Stimulated activated CD8-positive, alpha-beta memory T cell treated with anti-CD3 and anti-CD28 coated beads, Interleukin-4, amount 100 ng/mL, for 24 hours (primary cell): ENCODE measurements around the gene CSTB.
"Not testable (repeated sequence)": the region's sequence is repeated elsewhere in the genome, so short reads cannot be mapped to it uniquely, and the experiment has no call there.

ENCODE experiments used
- DNase-seq: peaks from one replicate; pipeline ENCODE4 v3.0.0-alpha.2; 2020; ENCODE audit warnings: low read depth

The CSTB gene, protein sequence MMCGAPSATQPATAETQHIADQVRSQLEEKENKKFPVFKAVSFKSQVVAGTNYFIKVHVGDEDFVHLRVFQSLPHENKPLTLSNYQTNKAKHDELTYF

DNA sequence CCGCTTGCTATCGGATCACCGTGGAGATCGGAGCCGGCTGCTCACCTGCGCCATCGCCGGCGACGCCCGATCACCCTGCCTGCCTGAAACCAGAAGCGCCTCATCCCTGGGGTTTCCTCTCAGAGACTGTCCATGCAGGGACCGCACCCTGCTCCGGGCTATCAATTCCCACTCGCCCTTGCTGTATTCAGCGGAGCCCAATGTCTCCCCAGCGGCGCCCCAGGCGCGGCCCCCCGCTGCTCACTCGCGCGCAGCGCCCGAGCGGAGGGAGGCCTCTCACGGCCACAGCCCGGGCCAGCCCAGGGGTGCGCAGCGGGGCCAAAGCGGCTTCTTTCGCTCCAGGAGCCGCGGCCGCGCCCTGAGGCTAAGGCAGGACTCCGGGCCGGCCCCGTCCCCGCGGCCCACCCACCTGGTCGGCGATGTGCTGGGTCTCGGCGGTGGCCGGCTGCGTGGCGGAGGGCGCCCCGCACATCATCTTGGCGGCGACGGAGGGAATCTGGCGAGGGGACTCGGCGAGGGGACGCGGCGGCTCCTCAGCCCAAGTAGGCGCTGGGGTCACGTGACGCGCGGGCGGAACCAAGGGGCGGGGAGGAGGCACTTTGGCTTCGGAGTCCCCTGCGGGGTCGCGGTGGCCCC lies at the start of gene CSTB:
TSS of gene CSTB (minus strand) at position 514 of the 636 bp plus-strand sequence. CDS start at position 475, 39 bp downstream.
- DNase-seq: peak; percentile 83

DNA sequence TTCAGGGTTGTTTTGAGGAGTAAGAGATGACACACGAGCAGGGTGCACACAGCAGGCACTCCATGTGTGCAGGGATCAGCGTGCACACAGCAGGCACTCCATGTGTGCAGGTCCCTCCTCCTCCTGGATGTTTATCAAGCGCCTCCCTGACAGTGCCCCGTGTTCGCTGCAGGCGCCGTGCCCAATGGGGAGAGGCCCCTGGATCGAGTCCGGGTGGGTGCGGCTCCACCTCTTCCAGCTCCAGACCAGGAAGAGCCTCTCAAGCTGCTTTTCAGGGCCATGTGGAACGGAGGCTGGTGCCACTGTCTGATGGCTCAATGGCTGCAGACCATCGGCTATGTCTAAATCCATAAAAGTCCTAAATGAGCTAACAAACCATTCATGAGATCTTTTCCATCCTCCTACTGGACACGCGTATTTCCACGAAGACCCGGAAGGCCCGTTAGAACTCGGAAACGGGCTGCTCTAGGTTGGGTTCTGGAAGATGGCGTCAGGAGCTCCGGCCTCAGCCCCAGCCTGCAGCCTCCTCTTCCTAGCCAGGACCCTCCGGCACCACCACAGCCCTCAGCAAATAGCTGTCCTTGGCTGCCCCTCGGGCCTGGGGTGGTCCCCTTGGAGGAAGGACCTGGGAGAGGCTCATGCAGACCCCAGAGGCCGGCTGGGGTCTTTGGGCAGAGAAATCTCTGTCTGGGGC lies 49.3 kb upstream of the CSTB start:
- DNase-seq: no peak

DNA sequence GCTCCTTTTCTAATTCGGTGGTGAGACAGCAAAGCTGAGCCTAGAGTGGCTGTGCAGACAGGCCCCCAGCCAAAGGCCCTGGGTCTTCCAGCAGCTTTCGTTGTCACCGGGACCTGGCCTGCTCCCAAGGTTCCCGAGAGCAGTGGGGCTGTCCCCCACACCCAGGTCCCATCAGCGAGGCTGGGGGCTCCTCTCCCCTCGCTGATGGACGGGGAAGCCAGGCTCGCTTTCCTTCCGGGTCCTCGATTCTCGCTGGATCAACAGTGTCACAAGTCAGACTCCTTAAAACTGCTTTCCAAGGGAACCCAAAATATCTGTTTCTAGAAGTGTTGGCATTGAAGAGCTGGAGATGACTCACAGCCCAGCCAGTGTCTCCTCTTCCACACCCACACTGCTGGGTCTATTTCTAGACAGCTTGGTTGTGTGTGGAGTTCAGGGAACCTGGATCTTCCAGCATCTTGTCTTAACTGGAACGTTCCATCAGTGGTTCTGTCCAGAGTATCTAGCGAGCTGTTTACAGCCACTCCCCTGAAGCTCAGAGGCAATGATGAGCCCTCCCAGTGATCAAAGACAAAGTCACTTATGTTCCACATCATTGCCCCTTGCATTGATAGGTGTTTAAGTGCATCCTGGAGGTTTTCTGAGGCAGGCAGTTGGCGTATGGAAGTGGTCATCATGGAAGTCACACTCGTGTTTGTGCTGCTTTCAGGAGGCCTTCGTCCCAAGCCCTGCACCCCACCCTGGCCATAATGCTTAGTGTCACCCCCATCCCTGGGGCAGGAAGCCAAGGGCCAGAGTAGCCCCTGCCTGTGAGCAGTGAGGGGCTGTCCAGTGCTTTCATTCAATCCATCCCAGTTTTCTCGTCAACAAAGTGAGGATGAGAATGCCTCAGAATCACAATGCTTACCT lies 48.5 kb upstream of the CSTB start:
- no peak for DNase-seq

DNA sequence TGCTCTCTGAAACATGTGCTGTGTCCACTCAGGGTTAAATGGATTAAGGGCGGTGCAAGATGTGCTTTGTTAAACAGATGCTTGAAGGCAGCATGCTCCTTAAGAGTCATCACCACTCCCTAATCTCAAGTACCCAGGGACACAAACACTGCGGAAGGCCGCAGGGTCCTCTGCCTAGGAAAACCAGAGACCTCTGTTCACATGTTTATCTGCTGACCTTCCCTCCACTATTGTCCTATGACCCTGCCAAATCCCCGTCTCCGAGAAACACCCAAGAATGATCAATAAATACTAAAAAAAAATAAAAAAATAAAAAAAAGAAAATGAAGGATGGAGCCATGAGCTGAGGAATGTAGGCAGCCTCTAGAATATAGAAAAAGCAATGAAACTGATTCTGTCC lies 46.6 kb upstream of the CSTB start:
- not testable (repeated sequence) for DNase-seq

DNA sequence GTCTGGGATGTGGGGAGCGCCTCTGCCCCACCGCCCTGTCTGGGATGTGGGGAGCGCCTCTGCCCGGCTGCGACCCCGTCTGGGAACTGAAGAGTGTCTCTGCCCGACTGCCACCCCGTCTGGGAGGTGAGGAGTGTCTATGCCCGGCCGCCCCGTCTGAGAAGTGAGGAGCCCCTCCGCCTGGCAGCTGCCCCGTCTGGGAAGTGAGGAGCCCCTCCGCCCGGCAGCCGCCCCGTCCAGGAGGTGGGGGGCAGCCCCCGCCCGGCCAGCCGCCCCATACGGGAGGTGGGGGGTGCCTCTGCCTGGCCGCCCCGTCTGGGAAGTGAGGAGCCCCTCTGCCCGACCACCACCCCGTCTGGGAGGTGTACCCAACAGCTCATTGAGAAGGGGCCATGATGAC lies 46.1 kb upstream of the CSTB start:
- DNase-seq: not testable (repeated sequence)

DNA sequence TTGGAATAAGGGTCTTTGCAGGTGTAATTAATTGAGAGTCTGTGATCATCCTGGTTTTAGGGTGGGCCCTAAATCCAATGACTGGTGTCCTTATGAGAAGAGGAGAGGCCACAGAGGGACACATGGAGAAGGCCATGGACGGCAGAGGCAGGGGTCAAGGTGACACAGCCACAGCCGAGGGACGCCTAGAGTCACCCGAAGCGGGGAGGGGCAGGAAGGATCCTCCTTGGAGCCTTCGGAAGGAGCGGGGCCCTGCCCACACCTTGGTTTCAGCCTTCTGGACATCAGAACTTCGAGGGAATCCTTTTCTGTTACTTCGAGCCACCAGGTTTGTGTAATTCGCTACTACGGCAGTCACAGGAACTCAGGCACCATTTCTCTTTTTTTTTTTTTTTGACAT lies 44.4 kb upstream of the CSTB start:
- DNase-seq: no peak

DNA sequence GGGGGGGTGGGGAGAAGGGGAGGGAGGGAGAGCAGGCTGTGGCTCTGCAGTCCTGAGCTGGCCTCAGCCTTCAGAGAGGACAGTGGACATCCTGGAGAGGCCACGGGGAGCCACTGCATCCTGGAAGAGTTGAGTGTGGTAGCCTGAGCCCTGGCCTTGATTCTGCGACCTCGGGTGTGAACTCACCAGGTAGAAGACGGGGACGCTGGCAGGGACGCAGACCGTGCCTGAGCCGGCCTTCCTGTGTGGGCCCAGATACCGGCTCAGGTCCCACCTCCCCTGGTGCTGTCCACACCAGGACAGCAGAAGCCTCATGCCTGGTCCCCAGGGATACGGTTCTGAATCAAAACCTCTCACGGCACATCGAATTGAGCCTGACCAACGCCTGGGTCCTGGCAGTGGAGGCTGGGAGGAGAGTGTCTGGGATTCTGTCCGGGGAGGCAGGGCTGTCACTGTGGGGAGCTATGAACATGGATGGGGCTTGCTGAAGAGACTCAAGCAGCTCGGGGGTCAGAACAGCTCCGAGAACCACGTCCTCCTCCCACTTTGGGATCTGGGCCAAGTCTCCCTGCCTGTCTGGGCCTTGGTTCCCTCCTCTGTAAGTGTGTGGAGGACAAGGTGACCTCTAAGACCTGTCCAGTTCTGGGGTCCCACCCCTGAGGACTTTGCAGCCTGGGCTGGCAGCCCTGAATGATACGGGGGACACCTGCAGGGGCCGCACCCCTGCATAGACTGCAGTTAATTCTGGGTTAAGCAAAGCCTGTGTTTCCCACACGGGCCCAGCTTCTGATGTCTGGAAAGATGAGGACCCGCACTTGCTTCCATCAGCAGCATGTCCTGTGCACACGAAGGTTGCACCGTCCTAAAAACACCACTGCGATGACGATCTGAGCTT lies 43.6 kb upstream of the CSTB start:
- no peak for DNase-seq

DNA sequence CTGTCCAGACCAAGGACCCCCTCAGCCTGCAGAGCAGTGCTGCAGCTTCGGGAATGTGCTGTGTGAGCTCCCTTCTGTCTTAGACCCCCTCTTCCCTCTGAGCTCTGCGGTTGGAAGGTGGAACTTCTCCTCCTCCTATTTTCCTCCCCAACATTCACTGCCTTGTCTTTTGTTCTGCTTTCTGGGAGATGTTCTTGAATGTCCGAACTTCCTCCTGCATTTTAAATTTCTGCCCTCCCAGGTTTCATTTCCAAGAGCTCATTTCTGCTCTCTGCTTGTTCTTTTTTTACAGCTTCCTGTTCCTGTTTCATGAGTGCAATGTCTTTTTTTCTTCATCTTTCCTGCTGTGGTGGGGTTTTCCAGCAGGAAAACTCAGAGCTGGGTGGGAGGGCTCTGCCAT lies 42.6 kb upstream of the CSTB start:
- no peak for DNase-seq

DNA sequence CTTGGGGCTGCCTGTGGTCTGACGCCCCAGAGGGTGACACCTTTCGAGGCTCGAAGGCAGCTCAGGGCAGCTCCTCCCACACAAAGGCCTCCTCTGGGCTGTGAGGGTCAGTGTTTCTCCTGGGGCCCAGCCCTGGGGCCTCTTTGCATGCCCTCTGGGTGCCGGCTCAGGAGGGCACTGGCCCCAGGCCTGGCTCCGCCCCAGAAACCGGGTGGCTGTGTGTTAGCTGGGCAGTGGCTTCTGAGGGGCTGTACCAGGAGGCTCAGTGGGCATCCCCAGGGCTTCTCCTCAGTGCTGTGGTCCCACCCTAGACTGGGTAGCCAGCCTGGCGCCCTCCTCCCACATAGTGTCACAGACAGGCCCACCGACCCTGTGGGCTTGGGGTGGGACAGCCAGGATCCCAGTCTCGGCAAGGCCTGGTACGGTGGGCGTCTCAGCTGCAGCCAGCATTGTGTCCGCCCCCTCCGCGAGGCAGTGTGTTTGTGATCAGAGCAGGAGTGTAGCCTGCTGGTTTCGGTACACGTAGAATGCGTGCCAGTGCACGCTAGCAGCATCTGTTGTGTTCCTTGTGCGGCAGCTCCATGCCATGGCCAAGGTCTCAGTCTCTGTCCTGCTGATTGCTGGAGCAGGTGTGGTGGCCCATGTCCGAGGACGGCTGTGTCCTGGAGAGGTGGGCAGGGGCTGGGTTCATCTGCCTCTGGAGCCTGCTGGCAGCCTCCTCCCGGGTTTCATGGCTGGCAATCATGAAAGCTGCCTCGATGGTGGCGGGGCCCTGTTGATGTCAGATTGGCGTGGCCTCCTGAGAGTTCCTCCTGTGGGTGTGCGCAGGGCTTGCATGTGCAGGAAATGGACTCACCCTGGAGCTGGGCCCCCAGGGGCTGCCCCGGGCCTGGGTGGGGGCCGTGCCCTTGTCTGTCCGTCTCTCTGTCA lies 41.3 kb upstream of the CSTB start:
- DNase-seq: no peak

DNA sequence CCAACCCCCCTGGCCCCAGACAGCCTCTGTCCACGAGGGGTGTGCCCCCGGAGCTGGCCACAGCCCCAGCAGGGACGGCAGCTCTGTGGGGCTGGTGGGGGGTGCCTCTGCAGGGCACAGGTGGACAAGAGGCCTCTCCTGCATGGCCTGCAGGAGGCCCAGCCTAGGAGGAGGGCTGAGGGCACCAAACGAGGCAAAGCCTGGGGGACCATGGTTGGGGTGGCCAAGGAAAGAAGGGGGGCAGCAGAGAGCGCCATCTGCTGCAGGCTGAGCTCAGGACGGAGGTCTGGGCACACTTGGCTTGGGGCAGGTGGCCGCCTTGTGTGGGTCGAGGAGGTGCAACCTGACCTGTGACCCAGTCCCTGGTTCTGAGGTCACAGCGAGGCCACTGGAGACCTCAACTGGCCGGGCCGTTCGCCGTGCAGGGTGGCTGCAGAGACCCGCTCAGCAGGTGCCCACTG lies 40.5 kb upstream of the CSTB start:
- DNase-seq: no peak

DNA sequence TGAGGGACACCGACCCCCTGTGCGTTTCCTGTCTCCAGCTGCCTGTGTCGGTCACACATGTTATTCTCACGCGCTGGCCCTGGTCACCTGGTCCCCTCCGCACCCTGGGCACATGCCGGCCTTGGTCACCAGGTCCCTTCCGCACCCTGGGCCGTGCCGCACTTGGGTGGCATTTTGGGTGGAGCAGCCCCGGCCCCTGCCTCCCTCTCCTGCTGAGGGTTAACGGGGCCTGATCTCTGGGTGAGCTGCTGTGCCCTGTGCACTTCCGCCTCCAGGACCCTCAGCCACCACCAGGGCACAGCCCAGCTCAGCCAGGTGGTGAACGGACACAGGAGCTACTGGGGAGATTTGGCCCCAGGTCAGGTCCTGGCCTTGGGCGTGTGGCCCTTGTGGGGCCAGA lies 39.9 kb upstream of the CSTB start:
- no peak for DNase-seq

DNA sequence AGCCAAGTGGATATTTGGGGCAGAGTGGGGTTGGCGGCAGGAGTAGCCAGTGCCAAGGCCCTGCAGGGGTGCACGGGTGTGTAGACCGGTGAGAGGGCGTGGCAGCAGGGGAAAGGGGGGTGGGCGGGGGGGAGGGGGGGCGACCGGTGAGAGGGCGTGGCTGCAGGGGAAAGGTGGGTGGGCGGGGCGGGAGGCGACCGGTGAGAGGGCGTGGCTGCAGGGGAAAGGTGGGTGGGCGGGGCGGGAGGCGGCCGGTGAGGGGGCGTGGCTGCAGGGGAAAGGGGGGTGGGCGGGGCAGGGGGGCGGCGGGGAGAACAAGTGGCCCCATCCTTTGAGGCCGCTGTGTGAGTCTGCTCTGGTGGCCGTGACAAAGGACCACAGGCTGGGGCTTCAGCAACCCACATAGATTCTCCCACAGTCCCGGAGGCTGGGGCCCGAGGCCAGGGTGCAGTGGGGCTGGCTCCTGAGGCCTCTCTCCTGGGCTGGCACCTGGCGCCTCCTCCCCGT lies 39.1 kb upstream of the CSTB start:
- no peak for DNase-seq

DNA sequence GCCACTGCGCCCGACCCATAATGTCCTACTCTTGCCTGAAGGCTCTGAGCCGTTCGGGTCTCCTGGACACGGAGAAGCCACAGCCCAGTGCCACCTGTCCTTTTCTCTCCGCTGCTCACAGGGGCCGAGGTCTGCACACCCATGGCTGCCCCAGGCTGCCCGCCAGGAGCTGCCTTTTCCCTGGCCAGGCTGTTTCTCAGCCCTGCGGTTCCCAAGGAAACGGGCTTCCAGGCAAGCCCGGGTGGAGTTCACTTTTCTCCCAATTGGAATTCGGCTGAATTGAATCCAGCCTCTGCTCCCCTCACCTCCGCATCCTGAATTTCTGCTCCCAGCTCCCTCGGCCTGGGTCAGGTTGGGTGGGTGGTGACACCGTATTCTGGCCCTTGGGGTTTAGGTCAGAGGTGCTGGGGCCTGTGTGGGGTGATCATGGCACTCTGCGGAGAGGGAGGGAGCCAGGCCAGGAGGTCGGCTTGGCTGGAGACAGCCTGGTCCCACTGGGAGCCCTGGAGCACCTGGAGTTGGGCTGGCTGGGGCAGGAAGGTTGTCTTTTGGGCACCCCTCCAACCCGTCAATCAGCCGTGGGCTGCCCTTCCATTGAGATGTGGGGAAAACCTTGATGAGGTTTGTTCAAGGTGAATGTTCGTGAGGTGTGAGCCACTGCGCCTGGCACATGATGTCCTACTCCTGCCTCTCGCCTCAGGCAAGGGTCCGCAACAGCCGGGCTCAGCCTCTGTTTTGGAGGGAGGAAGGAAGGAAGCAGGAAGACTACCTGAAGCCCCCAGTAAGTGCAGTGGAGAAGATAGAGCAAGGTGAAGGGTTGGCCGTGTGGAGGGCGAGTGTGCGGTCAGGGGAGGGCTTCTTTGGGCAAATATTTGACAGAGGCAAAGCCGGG lies 38.4 kb upstream of the CSTB start:
- DNase-seq: no peak

DNA sequence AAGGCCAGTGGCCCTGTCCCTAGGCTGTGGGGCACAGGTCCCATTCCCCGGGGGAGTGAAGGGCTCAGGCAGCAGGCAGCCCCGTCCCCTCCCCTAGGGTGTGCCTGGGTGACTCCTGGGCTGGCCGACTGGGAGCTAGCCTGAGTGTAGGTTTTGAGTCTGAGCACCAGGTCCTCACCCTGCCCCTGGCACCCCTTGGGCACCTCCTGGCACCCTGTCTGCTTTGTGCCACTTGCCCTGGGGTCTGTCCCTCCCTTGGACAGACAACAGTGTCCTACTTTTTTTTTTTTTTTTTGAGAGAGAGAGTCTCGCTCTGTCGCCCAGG lies 37.5 kb upstream of the CSTB start:
- DNase-seq: no peak

DNA sequence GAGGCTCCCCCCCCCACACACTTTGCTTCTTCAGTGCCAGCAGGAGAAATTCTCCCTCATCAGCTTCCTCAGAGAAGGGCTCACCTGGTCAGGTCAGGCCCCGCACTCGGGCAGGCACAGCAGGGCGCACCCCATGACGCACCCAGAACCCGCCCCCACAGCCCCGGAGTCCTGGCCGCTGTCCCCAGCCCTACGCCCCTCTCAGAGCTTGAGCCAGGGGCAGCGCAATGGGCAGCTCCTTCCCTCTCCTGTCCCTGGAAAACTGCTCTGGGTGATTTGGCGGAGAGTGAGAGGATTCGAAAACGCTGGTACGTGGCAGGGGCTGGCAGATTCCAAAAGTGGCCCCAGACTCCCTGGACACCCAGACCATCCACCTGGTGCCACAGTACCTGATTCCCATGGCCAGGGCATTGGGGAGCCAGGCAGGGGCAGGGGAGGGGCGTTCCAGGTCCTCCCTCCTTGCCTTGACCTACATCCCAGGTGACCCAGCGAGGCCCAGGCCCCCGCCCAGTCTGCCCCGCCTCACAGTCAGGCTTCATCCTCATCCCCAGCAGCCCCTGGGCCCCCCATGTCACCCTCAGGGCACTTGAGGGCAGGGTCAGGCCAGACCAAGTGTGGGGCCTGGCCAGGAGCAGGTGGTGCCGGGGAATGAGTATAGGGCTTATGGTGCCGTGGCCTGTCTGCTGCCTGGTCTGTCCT lies 37.0 kb upstream of the CSTB start:
- DNase-seq: no peak

DNA sequence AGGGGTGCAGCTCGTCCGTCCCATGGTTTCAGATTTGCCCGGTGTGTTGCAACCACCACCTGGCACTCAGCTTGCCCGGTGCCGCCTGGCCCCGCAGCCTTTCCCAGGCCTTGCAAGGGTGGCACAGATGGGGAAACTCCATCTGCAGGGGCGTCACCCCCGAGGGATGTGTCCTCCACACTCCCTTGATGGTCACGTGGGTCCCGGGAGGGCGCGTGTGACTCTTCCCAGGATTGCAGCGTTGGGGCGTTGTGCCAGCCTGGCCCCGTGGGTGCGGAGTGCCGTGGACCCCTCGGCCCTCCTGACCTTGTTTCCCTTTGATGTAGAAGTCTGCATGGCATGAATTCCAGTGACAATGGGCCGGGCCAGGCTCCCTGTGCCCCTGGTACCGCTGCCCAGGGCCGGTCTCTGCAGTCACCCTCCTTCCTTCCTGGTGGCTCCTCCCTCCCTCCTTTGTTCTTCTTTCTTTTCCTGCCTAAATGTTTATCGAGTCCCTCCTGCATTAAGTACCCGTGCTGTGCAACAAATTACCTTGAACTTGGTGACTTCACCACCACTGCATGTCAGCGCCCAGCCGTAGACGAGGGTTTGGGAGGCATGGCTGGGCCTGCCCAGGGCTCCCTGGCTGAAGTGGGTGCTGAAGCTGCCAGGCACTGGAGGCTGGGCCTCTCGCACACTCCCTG lies 36.2 kb upstream of the CSTB start:
- no peak for DNase-seq

DNA sequence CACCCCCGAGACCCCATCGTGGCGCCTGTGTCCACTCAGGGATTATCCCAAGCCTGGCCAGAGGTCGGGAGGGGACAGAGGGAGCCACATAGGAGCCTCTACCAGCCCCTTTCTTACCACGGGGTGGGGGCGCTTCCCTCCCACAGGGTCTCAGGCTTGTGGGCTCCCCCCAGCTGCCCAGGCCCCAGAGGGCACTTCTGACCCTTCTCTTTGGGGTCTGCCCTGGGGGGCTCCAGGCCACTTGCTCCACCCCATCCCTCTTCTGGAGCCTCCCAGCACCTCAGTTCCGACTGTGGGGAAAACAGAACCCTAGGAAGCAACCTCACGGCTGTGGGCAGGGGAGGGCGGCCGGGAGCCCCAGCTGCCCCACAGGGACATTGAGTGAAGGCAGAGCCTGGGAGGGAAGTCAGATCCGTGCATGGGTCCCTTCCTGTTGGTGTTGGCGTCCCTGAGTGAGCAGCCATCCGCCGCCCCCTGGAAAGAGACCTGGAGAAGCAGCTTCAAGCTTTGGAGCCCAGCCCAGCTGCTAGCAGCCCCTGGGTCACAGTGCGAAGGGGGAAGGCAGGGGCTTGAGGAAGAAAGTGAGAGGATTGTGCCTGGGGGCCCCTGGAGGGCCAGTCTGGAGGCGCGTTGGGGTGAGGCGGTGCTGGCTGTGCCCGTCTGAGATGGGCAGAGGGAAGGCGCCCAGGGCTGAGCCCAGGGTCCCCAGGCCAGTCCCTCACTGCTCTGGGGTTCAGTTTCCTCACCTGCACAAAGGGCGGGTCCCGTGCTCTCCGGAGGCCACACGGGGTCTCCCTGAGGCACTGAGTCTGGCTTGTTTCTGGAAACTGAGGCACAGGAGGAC lies 35.4 kb upstream of the CSTB start:
- DNase-seq: no peak
